Mesenchymal stem cell (in vitro differentiated cells and primary cell): Measurements from ENCODE around the gene TRMT10B.
"Not testable (repeated sequence)": the region's sequence is repeated elsewhere in the genome, so short reads cannot be mapped to it uniquely, and the experiment has no call there.

ENCODE experiments used
- DNase-seq: peaks from one replicate; pipeline ENCODE4 v3.0.0-alpha.2; 2013
- H2AFZ ChIP-seq: one replicate; pipeline ENCODE4 v1.6.1; 2013; ENCODE audit warnings: low read depth, mild to moderate bottlenecking, control low read depth, inconsistent platforms, low read length, moderate library complexity
- H2AK5ac ChIP-seq: 2 replicates; pipeline ENCODE4 v1.6.1; 2013; ENCODE audit warnings: low read length, moderate library complexity, mild to moderate bottlenecking, inconsistent platforms; ENCODE audit not compliant: severe bottlenecking
- H2BK120ac ChIP-seq: one replicate; pipeline ENCODE4 v1.6.1; 2013; ENCODE audit warnings: low read depth, mild to moderate bottlenecking, inconsistent platforms, low read length, moderate library complexity
- H2BK12ac ChIP-seq, 2 experiments: one replicate each; pipeline ENCODE4 v1.6.1; 2013; ENCODE audit warnings: inconsistent platforms in 2 of 2, low read length in 2 of 2, mild to moderate bottlenecking in 2 of 2, moderate library complexity in 2 of 2, control low read depth in 1 of 2
- H2BK15ac ChIP-seq: one replicate; pipeline ENCODE4 v1.6.1; 2013; ENCODE audit warnings: mild to moderate bottlenecking, low read depth, inconsistent platforms; ENCODE audit not compliant: poor library complexity, severe bottlenecking
- H2BK5ac ChIP-seq: 2 replicates; pipeline ENCODE4 v1.6.1; 2013; ENCODE audit warnings: low read depth, mild to moderate bottlenecking, low read length, control low read depth, inconsistent platforms; ENCODE audit not compliant: poor library complexity, severe bottlenecking
- H3K14ac ChIP-seq, 2 experiments: one replicate each; pipeline ENCODE4 v1.6.1; 2013; ENCODE audit warnings: inconsistent platforms in 2 of 2, low read length in 2 of 2, control low read depth in 1 of 2, mild to moderate bottlenecking in 1 of 2, moderate library complexity in 1 of 2
- H3K18ac ChIP-seq, 2 experiments: one replicate each; pipeline ENCODE4 v1.6.1; 2013; ENCODE audit warnings: inconsistent platforms in 2 of 2, low read length in 2 of 2, control low read depth in 1 of 2, low read depth in 1 of 2, mild to moderate bottlenecking in 1 of 2
- H3K23ac ChIP-seq, 2 experiments: one replicate each; pipeline ENCODE4 v1.6.1; 2013; ENCODE audit warnings: inconsistent platforms in 2 of 2, low read length in 2 of 2, mild to moderate bottlenecking in 2 of 2, moderate library complexity in 2 of 2, control low read depth in 1 of 2
- H3K27ac ChIP-seq: 2 replicates; pipeline ENCODE4 v1.5.1; 2013; ENCODE audit warnings: mild to moderate bottlenecking, moderate library complexity, low read length, control low read depth, inconsistent platforms; ENCODE audit not compliant: poor library complexity, severe bottlenecking
- H3K27me3 ChIP-seq, 2 experiments: 2 replicates each; pipeline versions ENCODE4 v1.6.1 to v1.7.0; 2013; ENCODE audit warnings: low read length in 2 of 2, mild to moderate bottlenecking in 2 of 2, moderate library complexity in 2 of 2, control low read depth in 1 of 2, inconsistent platforms in 1 of 2; ENCODE audit not compliant: control insufficient read depth in 1 of 2, insufficient read depth in 1 of 2
- H3K36me3 ChIP-seq, 2 experiments: 2 replicates each; pipeline versions ENCODE4 v1.6.1 to v1.7.0; 2013; ENCODE audit warnings: low read length in 2 of 2, control low read depth in 1 of 2, inconsistent platforms in 1 of 2, low read depth in 1 of 2, mild to moderate bottlenecking in 1 of 2; ENCODE audit not compliant: insufficient read depth in 2 of 2, control insufficient read depth in 1 of 2
- H3K4ac ChIP-seq, 2 experiments: one replicate each; pipeline ENCODE4 v1.6.1; 2013; ENCODE audit warnings: inconsistent platforms in 2 of 2, low read length in 2 of 2, mild to moderate bottlenecking in 2 of 2, moderate library complexity in 2 of 2, control low read depth in 1 of 2, low read depth in 1 of 2
- H3K4me1 ChIP-seq: 2 replicates; pipeline ENCODE4 v1.6.1; 2013; ENCODE audit warnings: low read depth, low read length, control low read depth; ENCODE audit not compliant: control insufficient read depth, insufficient read depth
- H3K4me2 ChIP-seq: 2 replicates; pipeline ENCODE4 v1.6.1; 2013; ENCODE audit warnings: low read length, mild to moderate bottlenecking, inconsistent platforms; ENCODE audit not compliant: poor library complexity, severe bottlenecking
- H3K4me3 ChIP-seq, 2 experiments: 2 replicates each; pipeline versions ENCODE4 v1.5.1 to v1.7.0; 2013; ENCODE audit warnings: low read length in 2 of 2, mild to moderate bottlenecking in 2 of 2, control low read depth in 1 of 2, low read depth in 1 of 2; ENCODE audit not compliant: insufficient read depth in 1 of 2
- H3K79me1 ChIP-seq: replicated peaks from 2 replicates; pipeline ENCODE4 v1.6.1; 2013; ENCODE audit warnings: mild to moderate bottlenecking, control low read depth, low read length, inconsistent platforms; ENCODE audit not compliant: poor library complexity, severe bottlenecking
- H3K9ac ChIP-seq: 2 replicates; pipeline ENCODE4 v1.7.0; 2013; ENCODE audit warnings: mild to moderate bottlenecking, low read length, moderate library complexity
- H3K9me3 ChIP-seq: 2 replicates; pipeline ENCODE4 v1.7.0; 2013; ENCODE audit warnings: mild to moderate bottlenecking, low read length; ENCODE audit not compliant: control insufficient read depth
- H4K8ac ChIP-seq: one replicate; pipeline ENCODE4 v1.6.1; 2013; ENCODE audit warnings: inconsistent platforms, mild to moderate bottlenecking, low read length, moderate library complexity
- H4K91ac ChIP-seq: one replicate; pipeline ENCODE4 v1.6.1; 2013; ENCODE audit warnings: mild to moderate bottlenecking, low read length, inconsistent platforms
- WGBS: methylation state at CpG from one replicate; pipeline ENCODE4 v1.1.7; 2013; ENCODE audit warnings: mixed read lengths; 5-methylcytosine and 5-hydroxymethylcytosine counted together

TRMT10B gene

DNA sequence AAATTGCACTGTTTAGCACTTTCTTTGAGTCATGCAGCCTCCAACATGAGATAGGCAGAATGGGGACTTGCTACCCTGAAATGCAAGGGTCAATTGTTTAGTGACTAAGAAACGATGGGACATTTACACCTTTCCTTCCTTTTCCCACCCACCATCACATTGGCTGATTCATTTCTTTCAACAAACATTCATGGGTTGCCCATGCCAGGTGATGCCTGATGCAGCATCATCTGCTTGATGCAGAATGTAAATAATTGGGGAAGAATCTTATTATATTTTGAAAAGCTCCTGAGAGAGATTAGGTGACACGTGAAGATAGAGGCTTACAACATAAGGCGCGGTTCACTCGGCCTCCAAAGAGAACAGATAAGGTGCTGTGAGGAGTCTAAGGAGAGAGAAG lies 4.5 kb upstream of the TRMT10B start:
- no peaks in the 10 kb centered on the region for H3K9me3 ChIP-seq
- no peak overlapping the region for H2AFZ ChIP-seq
- no peak overlapping the region for H4K91ac ChIP-seq
- H3K4me1 ChIP-seq = peaks cover 3% of the 10 kb centered on the region
- no peak overlapping the region for H2BK15ac ChIP-seq
- no peak overlapping the region for H4K8ac ChIP-seq
- H3K4me3 ChIP-seq = no peak overlapping the region
- H3K36me3 ChIP-seq = peaks cover 0 to 9% of the 10 kb centered on the region in 2 experiments
- no peak overlapping the region for H2AK5ac ChIP-seq
- H2BK5ac ChIP-seq = no peak overlapping the region
- no peak overlapping the region for H3K23ac ChIP-seq
- no peak for DNase-seq
- H3K79me1 ChIP-seq = peaks cover under 1% of the 10 kb centered on the region
- no peak overlapping the region for H3K14ac ChIP-seq
- H3K27ac ChIP-seq = no peak overlapping the region
- no peak overlapping the region for H3K4me2 ChIP-seq
- no peak overlapping the region for H2BK12ac ChIP-seq
- no peak overlapping the region for H3K9ac ChIP-seq
- H3K27me3 ChIP-seq = peaks cover 0 to 14% of the 10 kb centered on the region in 2 experiments
- 80% methylated on average over 5 of the region's 5 CpGs for WGBS
- H2BK120ac ChIP-seq = no peak overlapping the region
- H3K18ac ChIP-seq = no peak overlapping the region
- no peak overlapping the region for H3K4ac ChIP-seq

DNA sequence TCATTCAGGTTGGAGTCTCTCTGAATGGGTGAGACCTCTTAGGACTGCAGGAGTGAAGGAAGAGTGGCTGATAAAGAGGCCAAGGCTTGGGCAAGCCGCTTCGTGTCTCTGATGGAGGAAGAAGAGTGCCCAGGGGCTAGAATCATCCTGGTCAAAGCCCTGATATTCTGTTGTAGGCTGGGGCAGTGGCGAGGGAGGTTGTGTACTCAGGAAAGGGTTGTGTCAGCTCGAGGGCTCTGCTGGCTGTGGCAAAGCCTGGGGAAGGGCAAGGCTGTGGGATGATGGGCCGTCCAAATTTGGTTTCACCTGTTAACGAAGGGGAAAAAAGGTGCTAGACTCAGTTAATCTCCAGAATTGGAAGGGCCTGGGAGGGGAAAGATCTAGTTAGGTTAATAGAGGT lies 2.4 kb upstream of the TRMT10B start:
- no peak overlapping the region for H3K23ac ChIP-seq
- no peak overlapping the region for H2AFZ ChIP-seq
- no peak overlapping the region for H3K4me2 ChIP-seq
- peaks cover 3% of the 10 kb centered on the region for H3K4me1 ChIP-seq
- no peak overlapping the region for H3K4ac ChIP-seq
- no peak overlapping the region for H3K18ac ChIP-seq
- no peak overlapping the region for H2AK5ac ChIP-seq
- H2BK120ac ChIP-seq = no peak overlapping the region
- H3K27ac ChIP-seq = no peak overlapping the region
- H3K4me3 ChIP-seq = no peak overlapping the region
- H3K79me1 ChIP-seq = peaks cover 8% of the 10 kb centered on the region
- H4K8ac ChIP-seq = no peak overlapping the region
- DNase-seq = no peak
- peaks cover 0 to under 1% of the 10 kb centered on the region in 2 experiments for H3K27me3 ChIP-seq
- no peak overlapping the region for H2BK5ac ChIP-seq
- WGBS = 74% methylated on average over 5 of the region's 6 CpGs
- H3K14ac ChIP-seq = no peak overlapping the region
- no peak overlapping the region for H2BK12ac ChIP-seq
- no peak overlapping the region for H2BK15ac ChIP-seq
- H3K9ac ChIP-seq = no peak overlapping the region
- H3K9me3 ChIP-seq = no peaks in the 10 kb centered on the region
- H3K36me3 ChIP-seq = no peaks in the 10 kb centered on the region
- no peak overlapping the region for H4K91ac ChIP-seq

GRCh38 chr9:37751704-37752103 lies 1.9 kb upstream of the TRMT10B start:
- not testable (repeated sequence) for H4K8ac ChIP-seq, H3K27ac ChIP-seq, H3K4me1 ChIP-seq, H2BK5ac ChIP-seq, H3K36me3 ChIP-seq, H3K9me3 ChIP-seq, H3K4ac ChIP-seq, H3K27me3 ChIP-seq, H3K18ac ChIP-seq, H3K4me2 ChIP-seq, H4K91ac ChIP-seq, H2BK120ac ChIP-seq, H3K14ac ChIP-seq, H3K23ac ChIP-seq, H2AK5ac ChIP-seq, H2BK15ac ChIP-seq, H3K79me1 ChIP-seq, H2AFZ ChIP-seq, H2BK12ac ChIP-seq, DNase-seq, H3K4me3 ChIP-seq, H3K9ac ChIP-seq
- WGBS = 93% methylated on average over 12 of the region's 30 CpGs

- 98% methylated on average over 11 of the region's 13 CpGs for WGBS
- H2BK5ac ChIP-seq, H3K4me3 ChIP-seq, H2AK5ac ChIP-seq, H3K4me2 ChIP-seq, DNase-seq, H3K79me1 ChIP-seq, H3K4ac ChIP-seq, H3K36me3 ChIP-seq, H3K27me3 ChIP-seq, H4K8ac ChIP-seq, H2BK120ac ChIP-seq, H3K14ac ChIP-seq, H2BK15ac ChIP-seq, H3K9me3 ChIP-seq, H2AFZ ChIP-seq, H3K9ac ChIP-seq, H3K23ac ChIP-seq, H2BK12ac ChIP-seq, H4K91ac ChIP-seq, H3K18ac ChIP-seq, H3K4me1 ChIP-seq, H3K27ac ChIP-seq: not testable (repeated sequence)
Measured at GRCh38 chr9:37752112-37752511, 1.5 kb upstream of the TRMT10B start.
